HAP-1 (cell line): ENCODE data around the gene FGF8.

Experiments used
- DNase-seq, 2 experiments: peaks; one replicate each; pipeline ENCODE4 v3.0.0-alpha.2; 2016 to 2020; ENCODE audit warnings: low spot score in 2 of 2
- H3K27me3 ChIP-seq: fragments of 250-450 bp; sonication (Bioruptor Pico); 2 replicates; pipeline ENCODE4 v1.5.1; 2020; ENCODE audit warnings: low read depth, mild to moderate bottlenecking, moderate library complexity
- H3K36me3 ChIP-seq: fragments of 250-450 bp; sonication (Bioruptor Pico); replicated peaks from 2 replicates; pipeline ENCODE4 v1.5.1; 2020; ENCODE audit warnings: mild to moderate bottlenecking
- H3K4me1 ChIP-seq: fragments of 250-450 bp; sonication (Bioruptor Pico); 2 replicates; pipeline ENCODE4 v1.5.1; 2020; ENCODE audit warnings: mild to moderate bottlenecking
- H3K4me3 ChIP-seq: fragments of 250-450 bp; sonication (Bioruptor Pico); 2 replicates; pipeline ENCODE4 v1.5.1; 2020; ENCODE audit warnings: mild to moderate bottlenecking, moderate library complexity
- H3K9me3 ChIP-seq: fragments of 250-450 bp; sonication (Bioruptor Pico); 2 replicates; pipeline ENCODE4 v1.5.1; 2020; ENCODE audit warnings: mild to moderate bottlenecking, moderate library complexity
- in situ Hi-C: fragments of 300-500 bp; cut with MboI; formaldehyde crosslinking; loops from 3 replicates; pipeline ENCODE4 v1.14.3; 2020; ENCODE audit warnings: low sequenced_read_pairs, inconsistent platforms, mixed read lengths

Gene FGF8

GRCh38 chr10:101769541-101770180 is 6.3 kb downstream of the FGF8 start:
- Histone ChIP-seq H3K4me3 (no peak overlapping the region), H3K4me1 (no peaks in the 10 kb centered on the region; the same call in 1 of the 2 replicates), H3K9me3 (no peaks in the 10 kb centered on the region), H3K36me3 (no peaks in the 10 kb centered on the region), H3K27me3 (peaks cover 4% of the 10 kb centered on the region)
- in situ Hi-C loops: no loop called here
- no peak for DNase-seq

- H3K4me3 ChIP-seq: no peak overlapping the region
- no peaks in the 10 kb centered on the region; the same call in 1 of the 2 replicates for H3K27me3 ChIP-seq
- in situ Hi-C loops: no loop called here
- H3K9me3 ChIP-seq: no peaks in the 10 kb centered on the region
- H3K4me1 ChIP-seq: no peaks in the 10 kb centered on the region; the same call in 1 of the 2 replicates
- no peaks in the 10 kb centered on the region for H3K36me3 ChIP-seq
- no peak for DNase-seq
Measured at GRCh38 chr10:101768791-101769170, 7.1 kb downstream of the FGF8 start.

GRCh38 chr10:101767966-101768790 is 7.7 kb downstream of the FGF8 start:
- no peaks in the 10 kb centered on the region for H3K36me3 ChIP-seq
- no peak for DNase-seq
- H3K27me3 ChIP-seq: no peaks in the 10 kb centered on the region; the same call in 1 of the 2 replicates
- in situ Hi-C loops: no loop called here
- no peaks in the 10 kb centered on the region for H3K4me1 ChIP-seq
- no peak overlapping the region for H3K4me3 ChIP-seq
- H3K9me3 ChIP-seq: no peaks in the 10 kb centered on the region

- no peaks in the 10 kb centered on the region; the same call in 1 of the 2 replicates for H3K27me3 ChIP-seq
- no peaks in the 10 kb centered on the region for H3K36me3 ChIP-seq
- H3K4me1 ChIP-seq: no peaks in the 10 kb centered on the region
- H3K9me3 ChIP-seq: no peaks in the 10 kb centered on the region
- DNase-seq: no peak
- H3K4me3 ChIP-seq: no peak overlapping the region
- in situ Hi-C loops: no loop called here
Measured at GRCh38 chr10:101767600-101767945, 8.3 kb downstream of the FGF8 start.

GRCh38 chr10:101766753-101767599 is 8.9 kb downstream of the FGF8 start:
- no peak overlapping the region for H3K4me3 ChIP-seq
- in situ Hi-C loops: no loop called here
- H3K9me3 ChIP-seq: no peaks in the 10 kb centered on the region
- H3K4me1 ChIP-seq: no peaks in the 10 kb centered on the region
- no peaks in the 10 kb centered on the region for H3K36me3 ChIP-seq
- no peak for DNase-seq
- no peaks in the 10 kb centered on the region for H3K27me3 ChIP-seq

GRCh38 chr10:101766306-101766705 is 9.6 kb downstream of the FGF8 start:
- no peak overlapping the region for H3K4me3 ChIP-seq
- H3K27me3 ChIP-seq: no peaks in the 10 kb centered on the region
- H3K9me3 ChIP-seq: no peaks in the 10 kb centered on the region
- in situ Hi-C loops: no loop called here
- no peak for DNase-seq
- no peaks in the 10 kb centered on the region for H3K36me3 ChIP-seq
- no peaks in the 10 kb centered on the region for H3K4me1 ChIP-seq

- in situ Hi-C loops: no loop called here
- Histone ChIP-seq H3K27me3 (no peaks in the 10 kb centered on the region), H3K4me1 (no peaks in the 10 kb centered on the region), H3K4me3 (no peak overlapping the region), H3K36me3 (no peaks in the 10 kb centered on the region), H3K9me3 (no peaks in the 10 kb centered on the region)
- no peak for DNase-seq
Measured at GRCh38 chr10:101763141-101763846, 12.6 kb downstream of the FGF8 start.

- no peak for DNase-seq
- Histone ChIP-seq H3K9me3 (no peaks in the 10 kb centered on the region), H3K27me3 (no peaks in the 10 kb centered on the region), H3K36me3 (no peaks in the 10 kb centered on the region), H3K4me3 (no peak overlapping the region), H3K4me1 (no peaks in the 10 kb centered on the region)
- in situ Hi-C loops: no loop called here
Measured at GRCh38 chr10:101762736-101763135, 13.2 kb downstream of the FGF8 start.

GRCh38 chr10:101761226-101761625 is 14.7 kb downstream of the FGF8 start:
- Histone ChIP-seq H3K27me3 (no peaks in the 10 kb centered on the region), H3K36me3 (no peaks in the 10 kb centered on the region), H3K9me3 (no peaks in the 10 kb centered on the region), H3K4me3 (no peak overlapping the region), H3K4me1 (no peaks in the 10 kb centered on the region)
- in situ Hi-C loops: no loop called here
- DNase-seq: no peak

- in situ Hi-C loops: no loop called here
- H3K4me1 ChIP-seq: no peaks in the 10 kb centered on the region
- DNase-seq: no peak
- H3K27me3 ChIP-seq: no peaks in the 10 kb centered on the region
- H3K9me3 ChIP-seq: no peaks in the 10 kb centered on the region
- no peak overlapping the region for H3K4me3 ChIP-seq
- H3K36me3 ChIP-seq: no peaks in the 10 kb centered on the region
Measured at GRCh38 chr10:101760510-101760909, 15.4 kb downstream of the FGF8 start.

- Histone ChIP-seq H3K9me3 (no peaks in the 10 kb centered on the region), H3K36me3 (no peaks in the 10 kb centered on the region), H3K27me3 (no peaks in the 10 kb centered on the region), H3K4me3 (no peak overlapping the region), H3K4me1 (no peaks in the 10 kb centered on the region)
- DNase-seq: peak; percentile 11 to 47
- in situ Hi-C loops: no loop called here
Measured at GRCh38 chr10:101759309-101760247, 16.3 kb downstream of the FGF8 start.

- DNase-seq: no peak
- in situ Hi-C loops: no loop called here
- no peaks in the 10 kb centered on the region for H3K4me1 ChIP-seq
- H3K27me3 ChIP-seq: no peaks in the 10 kb centered on the region
- no peaks in the 10 kb centered on the region for H3K36me3 ChIP-seq
- no peaks in the 10 kb centered on the region for H3K9me3 ChIP-seq
- H3K4me3 ChIP-seq: no peak overlapping the region
Measured at GRCh38 chr10:101758858-101759257, 17.1 kb downstream of the FGF8 start.

GRCh38 chr10:101752241-101752640 is 23.7 kb downstream of the FGF8 start:
- H3K4me3 ChIP-seq: no peak overlapping the region
- DNase-seq: no peak
- H3K27me3 ChIP-seq: no peaks in the 10 kb centered on the region
- H3K9me3 ChIP-seq: no peaks in the 10 kb centered on the region
- H3K36me3 ChIP-seq: no peaks in the 10 kb centered on the region
- in situ Hi-C loops: no loop called here
- H3K4me1 ChIP-seq: no peaks in the 10 kb centered on the region
